Measurements from ENCODE around the gene ANKUB1.

DNA sequence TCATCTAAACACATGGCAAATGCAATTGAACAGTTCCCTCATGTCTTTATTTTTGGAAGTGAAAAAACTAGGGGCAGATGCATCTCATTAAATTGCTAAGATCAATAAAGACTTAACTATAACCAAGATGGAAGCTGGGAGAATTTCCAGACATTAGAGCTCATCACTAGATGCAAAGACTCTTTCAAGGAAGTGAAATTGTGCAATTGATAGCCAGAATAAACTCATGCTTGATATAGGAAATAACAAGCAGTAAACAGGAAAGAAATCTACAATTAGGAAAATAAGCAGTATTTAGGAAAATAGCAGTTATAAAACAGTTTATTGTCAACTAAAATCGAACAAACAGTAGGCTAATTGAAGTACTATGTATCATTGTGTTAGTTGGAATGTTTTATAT lies 8.8 kb upstream of the ANKUB1 start:
- TF ChIP-seq CTCF (IDR thresholded peaks at IDR 0.05) (no peak), EP300 (IDR thresholded peaks at IDR 0.05) (no peak), POLR2A (IDR thresholded peaks at IDR 0.05) (no peak)
